Astrocyte of the spinal cord (primary cell): ENCODE measurements around the gene WRAP73.

Experiments used
- DNase-seq: peaks from one replicate; pipeline ENCODE4 v3.0.0; 2011; ENCODE audit warnings: low read depth, low spot score
- H3K4me3 ChIP-seq: 2 replicates; pipeline ENCODE4 v1.5.1; 2011; ENCODE audit warnings: low read depth, mild to moderate bottlenecking, low read length, moderate library complexity
- CTCF ChIP-seq: IDR thresholded peaks from 2 replicates; pipeline ENCODE4 v1.5.1; 2012; ENCODE audit warnings: low read depth, mild to moderate bottlenecking, low read length, inconsistent platforms
- in situ Hi-C: cut with HindIII; loops from 2 replicates; pipeline ENCODE4 v1.10.0; 2017; ENCODE audit warnings: low sequenced_read_pairs

The WRAP73 gene

GRCh38 chr1:3669421-3669821 is 19.5 kb upstream of the WRAP73 start:
- no peak for DNase-seq
- in situ Hi-C loops = no loop called here
- H3K4me3 ChIP-seq = no peak overlapping the region
- TF ChIP-seq CTCF = no peak

DNA sequence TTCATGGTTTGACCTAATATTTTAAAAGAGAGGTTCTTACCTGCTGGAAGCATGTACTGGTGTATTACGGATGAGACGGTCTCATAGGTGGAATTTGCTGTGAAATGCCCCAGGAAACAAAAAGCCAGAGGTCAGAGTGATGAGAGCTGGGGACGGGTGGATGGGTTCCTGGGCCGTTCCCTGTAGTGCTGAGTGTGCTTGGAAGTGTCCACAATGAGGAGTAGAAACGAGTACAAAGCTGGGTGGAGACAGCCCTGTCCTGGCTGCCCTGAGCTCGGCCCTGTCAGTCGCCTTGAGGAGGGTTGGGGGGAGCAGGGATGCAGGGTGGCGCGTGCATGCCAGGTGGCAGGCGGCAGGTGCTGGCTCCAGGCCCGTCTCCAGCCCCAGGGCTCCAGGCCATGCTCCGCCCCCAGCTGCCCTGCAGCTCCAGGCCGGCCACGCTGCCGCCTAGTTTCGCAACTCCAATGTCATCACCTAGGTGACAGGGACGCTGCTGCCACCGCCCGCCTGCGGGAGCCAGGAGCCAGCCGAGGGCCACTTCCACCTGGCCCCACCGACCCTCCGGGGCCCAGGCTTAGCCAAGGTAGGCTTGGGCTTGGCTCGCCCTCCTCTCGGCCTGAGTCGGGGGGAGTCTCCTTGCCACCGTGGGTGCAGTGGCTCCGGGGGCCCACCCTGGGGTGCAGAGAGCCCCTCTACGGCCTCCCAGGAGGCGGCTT is 18.8 kb upstream of the WRAP73 start:
- DNase-seq = no peak
- no peak overlapping the region for H3K4me3 ChIP-seq
- in situ Hi-C loops = no loop called here
- TF ChIP-seq CTCF = no peak

GRCh38 chr1:3668148-3668547 is 18.2 kb upstream of the WRAP73 start:
- in situ Hi-C loops = no loop called here
- no peak for TF ChIP-seq CTCF
- no peak for DNase-seq
- no peak overlapping the region for H3K4me3 ChIP-seq

DNA sequence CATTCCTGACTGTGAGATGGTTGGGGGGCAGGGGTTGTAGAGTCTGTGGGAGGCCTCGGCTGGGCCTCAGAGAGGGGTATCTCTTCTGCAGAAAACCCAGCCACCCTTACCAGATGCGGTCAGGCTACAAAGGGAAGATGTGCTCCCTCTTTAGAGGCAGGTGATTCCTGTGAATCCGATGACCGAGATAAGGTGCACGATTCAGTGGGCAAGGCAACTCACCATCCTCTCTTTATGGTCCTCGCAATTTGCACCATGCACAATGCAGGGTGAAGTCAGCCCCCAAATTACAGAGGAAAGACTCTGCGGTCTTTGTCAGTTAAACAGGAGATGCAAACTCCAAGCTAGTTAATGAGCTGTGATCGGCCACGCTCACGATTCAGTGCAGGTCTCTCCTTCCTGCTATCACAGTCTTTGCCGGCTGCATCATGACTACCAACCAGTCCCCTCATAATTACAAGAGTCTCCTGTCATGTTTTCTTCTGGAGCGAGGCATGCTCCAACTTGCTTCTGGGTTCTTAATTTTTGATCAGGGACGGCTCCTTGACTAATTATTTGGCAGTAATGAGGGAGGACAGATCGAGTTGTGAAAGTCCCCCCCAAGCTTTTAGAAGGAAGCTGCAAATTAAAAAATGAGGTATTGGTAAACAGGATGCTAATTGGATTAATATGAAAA is 14.9 kb upstream of the WRAP73 start:
- in situ Hi-C loops = no loop called here
- DNase-seq = no peak
- no peak for TF ChIP-seq CTCF
- H3K4me3 ChIP-seq = no peak overlapping the region

- no peak for DNase-seq
- TF ChIP-seq CTCF = no peak
- in situ Hi-C loops = no loop called here
- H3K4me3 ChIP-seq = no peak overlapping the region
These were observed 14.2 kb upstream of the WRAP73 start for GRCh38 chr1:3663999-3664699.

- DNase-seq = no peak
- no peak overlapping the region for H3K4me3 ChIP-seq
- in situ Hi-C loops = no loop called here
- no peak for TF ChIP-seq CTCF
These were observed 12.3 kb upstream of the WRAP73 start for GRCh38 chr1:3662080-3662671.
